Measurements from ENCODE around the gene ALDH4A1.

DNA sequence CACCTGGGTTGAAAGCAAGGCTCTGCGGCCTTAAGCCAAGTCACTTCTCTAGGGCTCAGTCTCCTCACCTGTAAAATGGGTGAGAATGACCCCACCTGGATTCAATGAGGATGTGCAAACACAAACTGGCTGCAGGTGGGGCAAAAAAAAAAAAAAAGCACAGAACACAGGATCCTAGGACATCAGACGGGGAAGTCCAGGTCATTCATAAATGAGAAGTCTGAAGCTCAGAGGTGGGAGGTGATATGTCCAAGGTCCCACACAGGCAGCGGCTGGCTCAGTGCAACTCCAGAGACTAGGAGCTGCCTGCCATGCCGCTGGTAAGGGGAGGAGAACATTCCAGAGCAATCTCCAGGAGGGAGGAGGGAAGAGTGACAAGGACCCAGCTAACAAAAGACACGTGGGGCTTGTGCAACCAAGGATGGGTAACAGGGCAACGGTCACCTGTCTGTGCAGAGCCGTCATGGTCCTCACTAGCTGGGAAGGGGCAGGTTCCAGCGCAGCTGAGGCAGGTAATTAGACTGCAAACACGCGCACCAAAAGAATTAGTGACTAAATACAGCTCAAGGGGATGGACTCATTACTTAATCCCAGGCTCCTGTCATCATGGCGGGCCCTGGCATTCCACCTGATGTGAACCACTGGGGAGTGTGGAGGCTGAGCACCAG, 34.6 kb upstream of the ALDH4A1 start:
- no peak for TF ChIP-seq MAX (IDR thresholded peaks at IDR 0.05)
- TF ChIP-seq EP300 (IDR thresholded peaks at IDR 0.05; ENCODE audit: borderline replicate concordance): no peak
- no peak for TF ChIP-seq TCF12 (IDR thresholded peaks at IDR 0.05; ENCODE audit: low read depth)
